ENCODE results near the gene AXDND1. TPM values are rescaled to one million over a fixed set of nuclear protein-coding genes. Genes with fewer than 3 reads are reported as not detected.

Gene AXDND1
- total RNA-seq: not detected

- no peak for TF ChIP-seq CTCF (IDR thresholded peaks at IDR 0.05)
- Histone ChIP-seq H3K27ac (peak within 1 kb of the TSS; percentile 81 to 86), H3K4me1 (no peaks in the 10 kb centered on the region), H3K36me3 (no peaks in the 10 kb centered on the region), H3K9me3 (no peaks in the 10 kb centered on the region), H3K4me3 (peak within 1 kb of the TSS; percentile 61 to 63), H3K27me3 (no peaks in the 10 kb centered on the region)
- DNase-seq (ENCODE audit: low spot score): peak; percentile 91
Measured at GRCh38 chr1:179365342-179366092, at the start of gene AXDND1. Gene AXDND1 (plus strand): TSS chr1:179365971. CDS start chr1:179366510, 539 bp downstream.

GRCh38 chr1:179318491-179318890 is 47.3 kb upstream of the AXDND1 start:
- H3K36me3 ChIP-seq: peaks cover under 1% of the 10 kb centered on the region
- H3K4me3 ChIP-seq: no peak overlapping the region
- DNase-seq (ENCODE audit: low spot score): no peak
- TF ChIP-seq CTCF (IDR thresholded peaks at IDR 0.05): no peak
- H3K27me3 ChIP-seq: no peaks in the 10 kb centered on the region
- no peak overlapping the region for H3K27ac ChIP-seq
- H3K4me1 ChIP-seq: no peaks in the 10 kb centered on the region
- H3K9me3 ChIP-seq: no peaks in the 10 kb centered on the region

DNA sequence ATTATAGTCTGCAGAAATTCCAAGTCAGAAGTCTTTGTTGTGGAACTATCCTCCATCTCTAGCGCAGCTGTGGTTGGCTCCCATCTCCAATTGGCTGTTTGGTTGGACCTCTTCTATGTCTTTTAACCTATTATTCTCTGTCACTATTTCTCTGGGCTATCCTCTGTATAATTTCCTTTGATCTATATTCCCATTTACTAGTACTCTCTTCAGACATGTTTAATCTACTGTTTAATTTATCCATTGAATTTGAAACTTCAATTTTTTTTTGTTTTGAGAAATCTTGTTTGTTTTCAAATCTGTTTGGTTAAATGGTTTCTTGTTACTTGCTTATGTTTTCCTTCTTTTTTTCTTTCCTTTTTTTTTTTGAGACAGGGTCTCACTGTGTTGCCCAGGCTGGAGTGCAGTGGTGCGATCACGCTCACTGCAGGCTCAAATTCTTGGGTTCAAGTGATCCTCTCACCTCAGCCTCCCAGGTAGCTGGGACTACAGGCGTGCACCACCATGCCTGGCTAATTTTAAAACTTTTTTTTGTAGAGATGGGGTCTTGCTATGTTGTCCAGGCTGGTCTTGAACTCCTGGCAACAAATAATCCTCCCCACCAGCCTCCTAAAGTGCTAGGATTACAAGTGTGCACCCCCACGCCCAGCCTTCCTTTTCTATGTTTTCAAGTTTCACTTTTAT is 44.1 kb upstream of the AXDND1 start:
- H3K4me3 ChIP-seq: no peak overlapping the region
- DNase-seq (ENCODE audit: low spot score): no peak
- no peaks in the 10 kb centered on the region for H3K9me3 ChIP-seq
- no peaks in the 10 kb centered on the region for H3K4me1 ChIP-seq
- H3K27ac ChIP-seq: no peak overlapping the region
- no peaks in the 10 kb centered on the region for H3K27me3 ChIP-seq
- H3K36me3 ChIP-seq: peaks cover 8% of the 10 kb centered on the region
- no peak for TF ChIP-seq CTCF (IDR thresholded peaks at IDR 0.05)

- Histone ChIP-seq H3K4me1 (no peaks in the 10 kb centered on the region), H3K27ac (no peak overlapping the region), H3K27me3 (no peaks in the 10 kb centered on the region), H3K36me3 (peaks cover 8% of the 10 kb centered on the region), H3K9me3 (no peaks in the 10 kb centered on the region), H3K4me3 (no peak overlapping the region)
- TF ChIP-seq CTCF (IDR thresholded peaks at IDR 0.05): no peak
- no peak for DNase-seq (ENCODE audit: low spot score)
Measured at GRCh38 chr1:179322557-179322956, 43.2 kb upstream of the AXDND1 start.

- no peaks in the 10 kb centered on the region for H3K27me3 ChIP-seq
- H3K27ac ChIP-seq: no peak overlapping the region
- no peaks in the 10 kb centered on the region for H3K4me1 ChIP-seq
- no peaks in the 10 kb centered on the region for H3K9me3 ChIP-seq
- no peak for TF ChIP-seq CTCF (IDR thresholded peaks at IDR 0.05)
- H3K4me3 ChIP-seq: no peak overlapping the region
- DNase-seq (ENCODE audit: low spot score): no peak
- H3K36me3 ChIP-seq: peaks cover 8% of the 10 kb centered on the region
Measured at GRCh38 chr1:179323436-179323835, 42.3 kb upstream of the AXDND1 start.

Measured in right atrium auricular region (tissue), 2 donors.